ENCODE data around the gene IFIT1B. TPM values are rescaled to one million over a fixed set of nuclear protein-coding genes. Genes with fewer than 3 reads are reported as not detected.

The IFIT1B gene
- total RNA-seq, 2 experiments from 2014 or later, result 0.11 to 0.14 TPM

GRCh38 chr10:89421018-89421476 is 43.2 kb downstream of the IFIT1B start:
- Histone ChIP-seq H3K36me3 (ENCODE audit: insufficient read depth, low read length) (peaks cover 34% of the 10 kb centered on the region), H3K27ac (ENCODE audit: low read depth in 1 of 2, low read length in 2 of 2) (no peak overlapping the region)
- POLR2A ChIA-PET, result interaction anchor here (0.7 to 1.2 kb wide), 2 partner anchors 120 to 280 kb away, joined by 3 read pairs; partner anchors contain the start of genes IFIT2 and KIF20B

GRCh38 chr10:89425000-89425399 is 47.1 kb downstream of the IFIT1B start:
- DNase-seq (no peak), ATAC-seq (ENCODE audit: poor library complexity) (no peak)
- H3K36me3 ChIP-seq (ENCODE audit: insufficient read depth, low read length), result peaks cover 16% of the 10 kb centered on the region
- H3K4me3 ChIP-seq (ENCODE audit: low read length), result no peak overlapping the region
- intact Hi-C loops (cut with DNase I, micrococcal nuclease), result loop anchor here (5.0 to 10.0 kb wide), 5 partner anchors 222 to 1440 kb away; partner anchors contain the start of genes KIF20B (in 2 of the 2) and PANK1 (in 1 of the 2)
- Mint-ChIP-seq H3K27ac (no peak overlapping the region), H3K4me1 (ENCODE audit: low read depth) (peaks cover 19% of the 10 kb centered on the region), H3K4me3 (no peak overlapping the region), H3K36me3 (ENCODE audit: low read depth) (peaks cover 17% of the 10 kb centered on the region), H3K9me3 (no peaks in the 10 kb centered on the region), H3K27me3 (no peaks in the 10 kb centered on the region)
- TF ChIP-seq CTCF (IDR thresholded peaks at IDR 0.05), result no peak
- ChIA-PET CTCF (no interaction called here), POLR2A (interaction anchor here (1.2 kb wide), 1 partner anchor 9 kb away, joined by 4 read pairs; no protein-coding TSS in a partner anchor)
- no peaks in the 10 kb centered on the region for H3K4me1 ChIP-seq (ENCODE audit: insufficient read depth, low read length)
- peaks cover 0 to 6% of the 10 kb centered on the region in 2 experiments for H3K27me3 ChIP-seq (ENCODE audit: control insufficient read depth in 1 of 2, insufficient read depth in 2 of 2, low read length in 2 of 2)
- H3K27ac ChIP-seq (ENCODE audit: low read depth in 1 of 2, low read length in 2 of 2), result no peak overlapping the region
- no peaks in the 10 kb centered on the region for H3K9me3 ChIP-seq (ENCODE audit: control insufficient read depth in 1 of 2, insufficient read depth in 1 of 2, low read length in 2 of 2)

More at GRCh38 chr10:89421018-89421476, 43.2 kb downstream of the IFIT1B start:
- peaks cover 52% of the 10 kb centered on the region for H3K4me1 Mint-ChIP-seq (ENCODE audit: low read depth)
- no peak for DNase-seq
- CTCF ChIA-PET, result no interaction called here
- TF ChIP-seq CTCF (IDR thresholded peaks at IDR 0.05), result no peak
- H3K27me3 ChIP-seq (ENCODE audit: control insufficient read depth in 1 of 2, insufficient read depth in 2 of 2, low read length in 2 of 2), result no peaks in the 10 kb centered on the region
- H3K27ac Mint-ChIP-seq, result peak overlapping the region; percentile 2
- no peak overlapping the region for H3K4me3 ChIP-seq (ENCODE audit: low read length)
- H3K9me3 Mint-ChIP-seq, result no peaks in the 10 kb centered on the region
- H3K9me3 ChIP-seq (ENCODE audit: control insufficient read depth in 1 of 2, insufficient read depth in 1 of 2, low read length in 2 of 2), result no peaks in the 10 kb centered on the region
- no peak overlapping the region for H3K4me3 Mint-ChIP-seq
- ATAC-seq (ENCODE audit: poor library complexity), result no peak
- peaks cover 42% of the 10 kb centered on the region for H3K36me3 Mint-ChIP-seq (ENCODE audit: low read depth)
- no peaks in the 10 kb centered on the region for H3K27me3 Mint-ChIP-seq
- peaks cover 17% of the 10 kb centered on the region for H3K4me1 ChIP-seq (ENCODE audit: insufficient read depth, low read length)
- intact Hi-C loops (cut with DNase I, micrococcal nuclease), result loop anchor here in 1 of 2 experiments (5.0 to 10.0 kb wide), 2 partner anchors 226 to 1444 kb away; partner anchors contain the start of gene PANK1

GRCh38 chr10:89426230-89426868 is 48.5 kb downstream of the IFIT1B start:
- Mint-ChIP-seq H3K36me3 (ENCODE audit: low read depth) (peaks cover 5% of the 10 kb centered on the region), H3K4me3 (no peak overlapping the region), H3K4me1 (ENCODE audit: low read depth) (peaks cover 6% of the 10 kb centered on the region), H3K9me3 (no peaks in the 10 kb centered on the region), H3K27me3 (no peaks in the 10 kb centered on the region), H3K27ac (no peak overlapping the region)
- Histone ChIP-seq H3K27me3 (ENCODE audit: control insufficient read depth in 1 of 2, insufficient read depth in 2 of 2, low read length in 2 of 2) (peaks cover 0 to 6% of the 10 kb centered on the region in 2 experiments), H3K4me1 (ENCODE audit: insufficient read depth, low read length) (no peaks in the 10 kb centered on the region), H3K36me3 (ENCODE audit: insufficient read depth, low read length) (peaks cover 3% of the 10 kb centered on the region), H3K9me3 (ENCODE audit: control insufficient read depth in 1 of 2, insufficient read depth in 1 of 2, low read length in 2 of 2) (no peaks in the 10 kb centered on the region), H3K27ac (ENCODE audit: low read depth in 1 of 2, low read length in 2 of 2) (no peak overlapping the region), H3K4me3 (ENCODE audit: low read length) (no peak overlapping the region)
- ATAC-seq (ENCODE audit: poor library complexity), result peak; percentile 71
- intact Hi-C loops (cut with DNase I, micrococcal nuclease), result loop anchor here (2.0 to 10.0 kb wide), 5 partner anchors 136 to 1438 kb away; partner anchors contain the start of gene KIF20B (in 2 of the 2)
- POLR2A ChIA-PET, result no interaction called here
- peak in 4 of 14 experiments; percentile 15 to 62 (median 52) for DNase-seq
- CTCF ChIA-PET, result interaction anchor here (1.4 kb wide), 1 partner anchor 11 kb away, joined by 3 read pairs; no protein-coding TSS in a partner anchor
- TF ChIP-seq CTCF (IDR thresholded peaks at IDR 0.05), result peak; percentile 72

Measured in CD4-positive, alpha-beta T cell (primary cell).